COLO668 (cell line): ENCODE measurements around the gene MT1M.
"Not testable (repeated sequence)": the region's sequence is repeated elsewhere in the genome, so short reads cannot be mapped to it uniquely, and the experiment has no call there.

Experiments used
- DNase-seq: peaks from one replicate; lab custom pipeline; 2025; ENCODE audit not compliant: unreplicated experiment; lab: John Stamatoyannopoulos, UW

Gene MT1M

DNA sequence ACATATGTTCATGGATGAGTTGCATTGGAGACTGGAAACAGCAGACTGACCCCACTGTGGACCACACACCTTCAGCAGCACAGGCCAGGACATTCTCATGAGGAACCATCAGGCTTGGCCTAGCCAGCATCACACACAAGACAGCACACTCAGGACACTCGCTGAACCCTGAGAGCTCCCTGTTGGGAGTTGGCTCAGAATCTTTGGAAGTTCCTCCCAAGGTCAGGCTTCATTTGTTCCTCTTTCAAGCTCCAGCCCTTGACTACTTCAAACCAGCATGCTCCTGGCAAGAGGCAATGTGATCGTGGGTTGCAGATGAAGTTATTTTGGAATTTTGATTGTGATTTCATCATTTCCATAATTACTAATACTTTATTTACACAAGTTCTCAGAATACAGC lies 39.2 kb downstream of the MT1M start:
- not testable (repeated sequence) for DNase-seq

DNA sequence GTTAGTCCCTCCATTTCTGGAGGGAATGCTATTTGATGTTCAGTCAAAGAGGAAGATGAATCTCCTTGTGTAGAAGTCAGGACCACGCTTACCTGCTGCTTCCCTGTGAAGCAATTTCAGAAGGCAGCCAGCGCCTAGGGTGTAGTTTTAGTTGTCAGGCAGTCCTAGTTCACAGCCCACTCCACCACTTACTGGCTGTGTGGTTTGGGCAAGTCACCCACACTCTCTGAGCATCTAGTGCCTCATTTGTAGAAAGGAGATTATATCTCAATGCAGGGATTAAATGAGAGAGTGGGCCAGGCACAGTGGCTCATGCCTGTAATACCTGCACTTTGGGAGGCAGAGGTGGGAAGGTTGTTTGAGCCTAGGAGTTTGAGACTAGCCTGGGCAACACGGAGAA lies 39.7 kb downstream of the MT1M start:
- not testable (repeated sequence) for DNase-seq

DNA sequence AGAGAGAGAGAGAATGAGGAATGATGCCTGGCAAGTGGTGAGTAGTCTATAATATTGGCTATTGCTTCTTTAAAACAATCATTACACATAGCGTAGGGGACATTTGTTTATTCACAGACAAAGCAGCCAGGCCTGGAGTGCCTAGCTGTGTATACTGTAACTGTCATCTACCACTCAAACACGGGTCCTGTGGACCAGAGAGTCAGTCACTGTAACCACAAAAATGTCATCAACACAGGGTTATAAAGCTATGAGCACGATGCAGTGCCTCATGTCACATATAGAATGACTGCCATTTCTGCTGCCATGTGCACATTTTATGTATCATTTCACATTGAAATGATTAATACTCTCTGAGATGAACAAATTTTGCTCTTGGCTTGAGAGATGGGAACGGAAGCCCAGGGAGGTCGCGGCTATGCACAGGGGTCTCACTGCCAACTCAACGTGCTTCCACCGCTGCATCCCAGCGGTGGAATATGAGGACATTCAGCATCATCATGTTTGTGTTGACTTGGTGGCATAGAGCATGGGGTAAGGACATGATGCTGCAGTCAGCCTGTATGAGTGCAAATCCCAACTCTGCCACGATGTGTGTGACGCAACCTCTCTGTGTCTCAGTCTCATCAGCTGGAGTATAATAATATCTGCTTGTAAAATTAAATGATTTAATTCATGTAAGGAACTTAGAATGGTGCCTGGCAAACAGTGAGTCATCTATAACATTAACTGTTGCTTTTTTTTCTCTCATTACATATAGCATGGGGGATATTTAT lies 40.5 kb downstream of the MT1M start:
- no peak for DNase-seq

- DNase-seq = no peak
Observed at GRCh38 chr16:56673921-56674320, 41.5 kb downstream of the MT1M start.

DNA sequence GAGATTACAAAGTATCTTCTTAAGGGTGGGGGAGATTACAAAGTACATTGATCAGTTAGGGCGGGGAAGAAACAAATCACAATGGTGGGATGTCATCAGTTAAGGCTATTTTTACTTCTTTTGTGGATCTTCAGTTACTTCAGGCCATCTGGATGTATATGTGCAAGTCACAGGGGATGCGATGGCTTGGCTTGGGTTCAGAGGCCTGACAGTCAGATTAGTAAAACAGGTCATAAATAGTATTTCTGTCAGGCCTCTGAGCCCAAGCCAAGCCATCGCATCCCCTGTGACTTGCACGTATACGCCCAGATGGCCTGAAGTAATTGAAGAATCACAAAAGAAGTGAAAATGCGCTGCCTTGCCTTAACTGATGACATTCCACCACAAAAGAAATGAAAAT lies 42.1 kb downstream of the MT1M start:
- DNase-seq = not testable (repeated sequence)

DNA sequence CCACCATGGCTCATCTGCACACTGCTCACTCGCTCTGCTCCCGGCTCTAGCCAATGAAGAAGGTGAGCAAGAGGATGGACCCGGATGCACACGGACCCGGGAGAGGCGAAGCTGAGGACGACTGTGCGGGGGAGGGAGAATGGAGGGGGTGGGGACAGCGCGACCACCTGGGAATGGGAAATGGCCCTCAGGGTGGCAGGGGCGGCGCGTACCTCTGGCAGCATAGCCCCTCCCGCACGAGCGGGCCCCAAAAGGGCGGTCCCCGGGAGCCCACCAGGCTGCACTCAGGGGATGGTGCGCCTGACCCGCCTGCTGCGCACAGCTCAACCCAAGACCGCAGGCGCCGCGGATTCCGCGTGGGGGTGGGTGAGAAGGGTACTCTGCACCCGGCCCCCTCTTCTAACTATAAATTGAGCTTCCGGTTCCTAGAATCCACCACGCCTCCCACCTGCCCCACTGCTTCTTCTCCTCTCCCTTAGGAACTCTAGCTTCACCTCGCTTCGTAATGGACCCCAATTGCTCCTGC lies 43.3 kb downstream of the MT1M start:
- DNase-seq = no peak

- DNase-seq = no peak
Observed at GRCh38 chr16:56677474-56677873, 45.0 kb downstream of the MT1M start.

DNA sequence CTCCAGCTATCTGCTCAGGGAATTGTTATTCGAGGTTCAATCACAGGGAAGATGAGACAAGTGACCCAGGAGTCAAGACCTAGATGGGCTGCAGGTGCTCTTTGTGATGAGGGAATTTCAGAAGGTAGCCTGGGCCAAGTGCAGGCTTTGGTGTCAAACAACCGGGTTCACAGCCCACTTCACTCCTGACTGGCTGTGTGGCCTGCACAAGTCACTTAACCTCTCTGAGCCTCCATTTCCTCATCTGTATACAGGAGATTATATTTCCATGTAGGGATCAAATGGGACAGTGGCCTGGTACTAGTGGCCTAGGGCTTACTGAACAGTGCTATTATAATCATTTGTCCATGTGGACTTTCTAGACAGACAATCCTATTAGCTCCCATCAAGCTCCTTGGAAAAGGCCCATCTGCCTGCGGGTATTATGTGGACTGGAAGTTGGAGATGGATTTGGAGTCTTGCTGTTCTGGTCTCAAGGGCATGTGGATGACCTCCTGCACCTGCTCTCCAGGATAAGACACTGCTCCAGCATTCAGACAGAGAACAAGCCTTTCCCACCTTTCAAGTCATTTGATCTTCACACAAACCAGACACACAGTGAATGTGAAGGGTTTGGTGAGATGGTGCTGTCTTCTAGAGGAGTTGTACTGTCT lies 46.7 kb downstream of the MT1M start:
- no peak for DNase-seq

DNA sequence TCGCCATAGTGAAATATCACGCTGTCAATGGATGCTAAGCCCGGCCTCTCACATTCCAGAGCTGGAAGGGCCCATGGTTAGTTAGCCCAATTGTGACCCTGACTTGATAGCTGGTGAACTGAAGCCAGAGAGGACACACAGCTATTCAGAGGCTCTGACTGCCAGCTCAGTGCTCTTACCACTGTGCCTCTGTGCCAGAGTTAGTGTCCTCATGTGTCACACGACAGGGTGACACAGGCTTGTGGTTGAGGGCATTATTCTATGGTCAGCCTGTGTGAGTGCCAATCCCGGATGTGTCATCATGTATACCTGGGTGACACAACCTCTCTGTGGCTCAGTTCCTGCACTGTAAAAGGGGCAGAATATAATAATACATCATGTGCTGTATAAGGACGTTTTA lies 47.4 kb downstream of the MT1M start:
- DNase-seq = no peak

DNA sequence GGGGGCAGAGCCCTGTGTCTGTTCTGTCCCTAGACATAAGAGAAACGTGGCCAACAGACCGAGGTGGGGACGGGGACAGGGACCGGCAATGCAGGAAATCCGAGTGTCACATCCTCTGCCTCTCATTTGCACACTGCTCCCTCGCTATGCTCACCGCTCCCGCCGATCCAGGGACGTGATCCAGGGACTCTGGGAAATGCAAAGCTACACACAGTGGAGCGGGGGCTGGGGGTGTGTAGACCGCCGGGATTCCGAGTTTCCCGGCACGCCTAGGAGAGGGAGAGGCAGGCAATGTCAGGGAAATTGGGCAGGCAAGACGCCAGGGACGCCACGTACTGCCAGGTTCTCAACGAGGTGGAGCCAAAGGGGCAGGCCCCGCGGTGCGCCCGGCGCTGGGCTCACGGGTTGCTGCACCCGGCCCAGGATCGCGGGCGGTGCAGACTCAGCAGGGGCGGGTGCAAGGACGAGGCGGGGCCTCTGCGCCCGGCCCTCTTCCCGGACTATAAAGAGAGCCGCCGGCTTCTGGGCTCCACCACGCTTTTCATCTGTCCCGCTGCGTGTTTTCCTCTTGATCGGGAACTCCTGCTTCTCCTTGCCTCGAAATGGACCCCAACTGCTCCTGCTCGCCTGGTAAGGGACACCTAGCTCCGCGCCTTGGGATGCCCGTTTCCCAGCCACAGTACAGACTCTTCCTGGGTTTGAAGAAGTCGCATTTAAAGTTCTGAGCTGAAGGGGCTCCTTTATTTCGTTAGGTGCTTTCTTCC lies 49.7 kb downstream of the MT1M start, which contains the start of gene MT1X:
Gene MT1X (plus strand): TSS at position 532 of the 764 bp plus-strand sequence. CDS start 71 bp downstream, at position 603.
- DNase-seq = peak; percentile 86

- no peak for DNase-seq
Observed at GRCh38 chr16:56682703-56683397, 50.4 kb downstream of the MT1M start.
